PC-9 (cell line): ENCODE measurements around the gene ELF4. TPM values are rescaled to one million over a fixed set of nuclear protein-coding genes. Genes with fewer than 3 reads are reported as not detected.

Experiments
- BruUV-seq: library from RNA; stranded (reverse); fragments of 400-500 nt; replicated peaks from 2 replicates; lab custom pipeline; 2021; lab: Mats Ljungman, UMichigan
- CTCF ChIA-PET: fragments of 300-600 bp; sonication (Branson Sonifier 250); formaldehyde crosslinking; loops from one replicate; lab custom pipeline; 2022; ENCODE audit warnings: antibody characterized with exemption; lab: Charles Lee
- POLR2A ChIA-PET: fragments of 300-600 bp; sonication (Branson Sonifier 250); formaldehyde crosslinking; loops from one replicate; lab custom pipeline; 2022; ENCODE audit warnings: antibody characterized with exemption; ENCODE audit not compliant: unreplicated experiment; lab: Charles Lee
- DNase-seq, 2 experiments: peaks; one replicate each; pipeline versions ENCODE4 v3.0.0 to v3.0.0-alpha.2; 2015 to 2022; ENCODE audit warnings: mixed read lengths in 1 of 2
- H2AFZ ChIP-seq: fragments of 200-600 bp; sonication (generic); 2 replicates; pipeline ENCODE4 v1.8.1; 2017; ENCODE audit warnings: antibody characterized with exemption
- H3F3A ChIP-seq: fragments of 200-600 bp; sonication (generic); 2 replicates; pipeline ENCODE4 v1.8.1; 2017; ENCODE audit warnings: antibody characterized with exemption, mild to moderate bottlenecking, low read depth; ENCODE audit not compliant: insufficient read depth
- H3K27ac ChIP-seq: fragments of 200-600 bp; sonication (generic); 2 replicates; pipeline ENCODE4 v1.6.1; 2016; ENCODE audit warnings: mixed run types
- H3K27me3 ChIP-seq: fragments of 200-600 bp; sonication (generic); 2 replicates; pipeline ENCODE4 v1.6.1; 2016; ENCODE audit warnings: low read depth, mixed run types; ENCODE audit not compliant: insufficient read depth
- H3K36me3 ChIP-seq: fragments of 200-600 bp; sonication (generic); 2 replicates; pipeline ENCODE4 v1.6.1; 2016; ENCODE audit warnings: low read depth, mixed run types
- H3K4me1 ChIP-seq: fragments of 200-600 bp; sonication (generic); replicated peaks from 2 replicates; pipeline ENCODE4 v1.6.1; 2016; ENCODE audit warnings: mixed run types; ENCODE audit not compliant: insufficient read depth
- H3K4me2 ChIP-seq: fragments of 200-600 bp; sonication (generic); 2 replicates; pipeline ENCODE4 v1.6.1; 2017; ENCODE audit warnings: mixed run types
- H3K4me3 ChIP-seq: fragments of 200-600 bp; sonication (generic); 2 replicates; pipeline ENCODE4 v1.6.1; 2016; ENCODE audit warnings: mixed run types
- H3K79me2 ChIP-seq: fragments of 200-600 bp; sonication (generic); 2 replicates; pipeline ENCODE4 v1.6.1; 2017; ENCODE audit warnings: low read depth, mixed run types
- H3K9me2 ChIP-seq: fragments of 200-600 bp; sonication (generic); 2 replicates; pipeline ENCODE4 v1.8.1; 2017; ENCODE audit warnings: mild to moderate bottlenecking; ENCODE audit not compliant: insufficient read depth
- H3K9me3 ChIP-seq: fragments of 200-600 bp; sonication (generic); 2 replicates; pipeline ENCODE4 v1.8.1; 2016; ENCODE audit warnings: low read depth; ENCODE audit not compliant: insufficient read depth
- H4K20me1 ChIP-seq: fragments of 200-600 bp; sonication (generic); 2 replicates; pipeline ENCODE4 v1.8.1; 2017; ENCODE audit not compliant: insufficient read depth
- CTCF ChIP-seq: fragments of 200-600 bp; sonication (generic); conservative IDR thresholded peaks from 2 replicates; pipeline ENCODE4 v1.6.1; 2017; ENCODE audit warnings: mixed run types, antibody characterized with exemption, mild to moderate bottlenecking, moderate library complexity
- EZH2 ChIP-seq: fragments of 200-600 bp; sonication (generic); IDR thresholded peaks from 2 replicates; pipeline ENCODE4 v1.8.0; 2017; ENCODE audit warnings: antibody characterized with exemption, low read depth
- intact Hi-C: fragments of 100-400 bp; cut with micrococcal nuclease; formaldehyde crosslinking; loops from one replicate; pipeline ENCODE4 v1.10.0; 2022; ENCODE audit not compliant: unreplicated experiment
- total RNA-seq: library from RNA; stranded (reverse); gene quantifications from 2 replicates; pipeline ENCODE4 v1.2.3, GENCODE V29; 2021

ELF4 gene
- total RNA-seq, 1 experiment from 2014 or later: 60.3 TPM

DNA sequence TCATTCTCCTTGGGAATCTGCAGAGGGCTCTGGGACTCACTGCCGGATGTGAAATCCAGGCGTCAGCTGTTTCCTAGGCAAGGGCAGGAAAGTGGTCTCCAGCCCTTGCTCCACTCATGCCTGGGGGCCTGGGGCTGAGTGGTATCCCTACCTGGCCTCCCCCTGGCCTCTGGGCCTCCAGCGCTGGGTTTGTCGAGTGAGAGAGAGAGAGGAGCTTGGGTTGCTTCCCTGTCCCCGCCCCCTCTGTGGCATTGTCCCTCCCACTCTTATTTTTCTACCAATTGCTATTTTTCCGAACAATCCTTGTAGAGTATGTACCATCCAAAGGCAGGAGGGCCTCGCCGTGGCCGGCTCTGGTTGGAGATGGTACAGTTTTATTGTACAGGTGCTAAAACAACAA, 53.1 kb downstream of the ELF4 start:
- BruUV-seq: no TSS peak
- H3K4me2 ChIP-seq: no peak overlapping the region
- 0 out of 2 replicates have a peak, but pooled peaks cover 5% of the 10 kb centered on the region for H3K36me3 ChIP-seq
- intact Hi-C loops: no loop called here
- no peak for TF ChIP-seq EZH2
- TF ChIP-seq CTCF: no peak
- H3K79me2 ChIP-seq: no peaks in the 10 kb centered on the region
- H3K27ac ChIP-seq: no peak overlapping the region
- ChIA-PET POLR2A (interaction anchor here (0.7 kb wide), 1 partner anchor 212 kb away, joined by 4 read pairs; no protein-coding TSS in a partner anchor), CTCF (no interaction called here)
- H3K27me3 ChIP-seq: no peaks in the 10 kb centered on the region
- H3F3A ChIP-seq: no peaks in the 10 kb centered on the region; the same call in 1 of the 2 replicates
- H3K4me1 ChIP-seq: no peaks in the 10 kb centered on the region
- H2AFZ ChIP-seq: no peak overlapping the region
- no peak overlapping the region for H3K4me3 ChIP-seq
- H3K9me3 ChIP-seq: no peaks in the 10 kb centered on the region
- no peak for DNase-seq
- no peaks in the 10 kb centered on the region for H3K9me2 ChIP-seq
- no peaks in the 10 kb centered on the region for H4K20me1 ChIP-seq

DNA sequence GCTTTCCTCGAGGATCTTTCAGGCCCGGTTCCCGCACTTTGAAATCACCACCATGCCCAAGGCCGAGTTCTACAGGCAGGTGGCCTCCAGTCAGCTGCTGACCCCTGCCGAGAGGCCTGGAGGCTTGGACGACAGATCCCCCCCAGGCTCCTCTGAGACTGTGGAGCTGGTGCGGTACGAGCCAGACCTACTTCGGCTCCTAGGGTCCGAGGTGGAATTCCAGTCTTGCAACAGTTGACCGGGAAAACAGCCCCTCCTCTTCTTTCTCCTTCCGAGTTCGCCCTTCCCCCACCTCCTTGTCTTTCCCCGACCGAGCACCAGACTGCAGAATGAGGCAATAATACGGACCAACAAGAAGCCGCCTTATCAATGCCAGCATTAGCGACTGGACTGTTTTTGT, 54.4 kb downstream of the ELF4 start:
- no peaks in the 10 kb centered on the region for H3K79me2 ChIP-seq
- H3K36me3 ChIP-seq: 0 out of 2 replicates have a peak, but pooled peaks cover 6% of the 10 kb centered on the region
- no peaks in the 10 kb centered on the region for H3K27me3 ChIP-seq
- intact Hi-C loops: no loop called here
- H3F3A ChIP-seq: no peaks in the 10 kb centered on the region; the same call in 1 of the 2 replicates
- no peaks in the 10 kb centered on the region for H3K4me1 ChIP-seq
- H3K4me2 ChIP-seq: no peak overlapping the region
- H4K20me1 ChIP-seq: no peaks in the 10 kb centered on the region
- no peaks in the 10 kb centered on the region for H3K9me2 ChIP-seq
- no TSS peak for BruUV-seq
- POLR2A ChIA-PET: no interaction called here
- H3K4me3 ChIP-seq: no peak overlapping the region
- H3K9me3 ChIP-seq: no peaks in the 10 kb centered on the region
- TF ChIP-seq EZH2: no peak
- TF ChIP-seq CTCF: no peak
- CTCF ChIA-PET: no interaction called here
- no peak overlapping the region for H3K27ac ChIP-seq
- H2AFZ ChIP-seq: no peak overlapping the region
- DNase-seq: no peak

- POLR2A ChIA-PET: no interaction called here
- no peaks in the 10 kb centered on the region; the same call in 1 of the 2 replicates for H3F3A ChIP-seq
- no peak overlapping the region for H3K4me2 ChIP-seq
- H3K27ac ChIP-seq: no peak overlapping the region
- DNase-seq: no peak
- TF ChIP-seq CTCF (no peak), EZH2 (no peak)
- no peak overlapping the region for H3K4me3 ChIP-seq
- no peaks in the 10 kb centered on the region for H3K4me1 ChIP-seq
- H4K20me1 ChIP-seq: no peaks in the 10 kb centered on the region
- intact Hi-C loops: no loop called here
- CTCF ChIA-PET: no interaction called here
- no peak overlapping the region for H2AFZ ChIP-seq
- no peaks in the 10 kb centered on the region for H3K9me2 ChIP-seq
- no peaks in the 10 kb centered on the region for H3K79me2 ChIP-seq
- H3K27me3 ChIP-seq: no peaks in the 10 kb centered on the region
- H3K9me3 ChIP-seq: no peaks in the 10 kb centered on the region
- no TSS peak for BruUV-seq
- H3K36me3 ChIP-seq: 0 out of 2 replicates have a peak, but pooled peaks cover 6% of the 10 kb centered on the region
Measured at GRCh38 chrX:130055103-130055502, 55.2 kb downstream of the ELF4 start.
